ENCODE results near the gene MUC5B. TPM values are rescaled to one million over a fixed set of nuclear protein-coding genes. Genes with fewer than 3 reads are reported as not detected.

MUC5B gene
- total and polyA plus RNA-seq, 2 of the 13 experiments (the other 11 are each of a cell fraction or from before 2014, with no cell fraction given), result 0.01 TPM; not detected in 1

- no peak for TF ChIP-seq PRPF4 (IDR thresholded peaks at IDR 0.05; ENCODE audit: low read depth, low read length, poor library complexity, severe bottlenecking)
- peak; percentile 34 for TF ChIP-seq XRCC5 (optimal IDR thresholded peaks at IDR 0.05; ENCODE audit: low read length)
- no peak for TF ChIP-seq CCDC6 (CRISPR knock-in tag; IDR thresholded peaks at IDR 0.05)
- no peak for TF ChIP-seq ZNF569 (CRISPR knock-in tag; IDR thresholded peaks at IDR 0.05; ENCODE audit: borderline replicate concordance)
- TF ChIP-seq POGK (CRISPR knock-in tag; conservative IDR thresholded peaks at IDR 0.05), result 0 out of 2 replicates have a peak, but pooled peaks have one; percentile 53
- peak; percentile 36; the same call in 1 of the 2 replicates for TF ChIP-seq ZNF598 (CRISPR knock-in tag; IDR thresholded peaks at IDR 0.05; ENCODE audit: borderline replicate concordance)
- TF ChIP-seq SATB2 (CRISPR knock-in tag; IDR thresholded peaks at IDR 0.05), result peak; percentile 65; the same call in 1 of the 2 replicates
- TF ChIP-seq ZNF558 (CRISPR knock-in tag; IDR thresholded peaks at IDR 0.05; ENCODE audit: borderline replicate concordance), result peak; percentile 38; the same call in 1 of the 2 replicates
- TF ChIP-seq ZFP91 (CRISPR knock-in tag; IDR thresholded peaks at IDR 0.05; ENCODE audit: borderline replicate concordance), result peak; percentile 42; the same call in 1 of the 2 replicates
- TF ChIP-seq ATF7-NPFF (CRISPR knock-in tag; IDR thresholded peaks at IDR 0.05; ENCODE audit: low read depth), result peak; percentile 24; the same call in 1 of the 2 replicates
- TF ChIP-seq ZNF543 (CRISPR knock-in tag; IDR thresholded peaks at IDR 0.05), result no peak
- TF ChIP-seq NCOA1 (CRISPR knock-in tag; IDR thresholded peaks at IDR 0.05), result no peak
- TF ChIP-seq MTERF4 (CRISPR knock-in tag; IDR thresholded peaks at IDR 0.05), result peak; percentile 71; the same call in 1 of the 2 replicates
- TF ChIP-seq SMC3 (IDR thresholded peaks at IDR 0.05; ENCODE audit: low read length), result no peak
- TF ChIP-seq FOXA3 (CRISPR knock-in tag; IDR thresholded peaks at IDR 0.05), result peak; percentile 27; the same call in 1 of the 2 replicates
- TF ChIP-seq ZNF572 (CRISPR knock-in tag; IDR thresholded peaks at IDR 0.05), result no peak
- TF ChIP-seq ZNF343 (CRISPR knock-in tag; IDR thresholded peaks at IDR 0.05), result no peak
- TF ChIP-seq NRL (CRISPR knock-in tag; IDR thresholded peaks at IDR 0.05; ENCODE audit: borderline replicate concordance), result no peak
- TF ChIP-seq ZNF605 (CRISPR knock-in tag; IDR thresholded peaks at IDR 0.05), result peak; percentile 31; the same call in 1 of the 2 replicates
- no peak for TF ChIP-seq KAT8 (CRISPR knock-in tag; IDR thresholded peaks at IDR 0.05)
Observed at GRCh38 chr11:1238767-1239595, 16.1 kb downstream of the MUC5B start (continued).

All from HepG2 (cell line).